IgD-negative memory B cell (primary cell): ENCODE data around the gene SLC4A2. TPM values are rescaled to one million over a fixed set of nuclear protein-coding genes. Genes with fewer than 3 reads are reported as not detected.

Source experiments
- H3K27ac Mint-ChIP-seq, 3 donors: one replicate each; pipeline ENCODE4 v1.8.0; 2020 to 2022; ENCODE audit warnings: mild to moderate bottlenecking in 3 of 3, mixed read lengths in 3 of 3, moderate library complexity in 1 of 3
- H3K27me3 Mint-ChIP-seq: one replicate; pipeline ENCODE4 v1.8.0; 2021; ENCODE audit warnings: mixed read lengths
- H3K36me3 Mint-ChIP-seq: one replicate; pipeline ENCODE4 v1.8.0; 2020; ENCODE audit warnings: mild to moderate bottlenecking, mixed read lengths
- H3K4me1 Mint-ChIP-seq, 3 donors: one replicate each; pipeline ENCODE4 v1.8.0; 2020 to 2022; ENCODE audit warnings: mixed read lengths in 3 of 3, mild to moderate bottlenecking in 1 of 3
- H3K4me3 Mint-ChIP-seq, 4 donors: one replicate each; pipeline ENCODE4 v1.8.0; 2020 to 2022; ENCODE audit warnings: mild to moderate bottlenecking in 4 of 4, mixed read lengths in 4 of 4, moderate library complexity in 3 of 4
- H3K9me3 Mint-ChIP-seq, 3 donors: one replicate each; pipeline ENCODE4 v1.8.0; 2020 to 2021; ENCODE audit warnings: mixed read lengths in 3 of 3, mild to moderate bottlenecking in 1 of 3
- polyA plus RNA-seq: library from polyadenylated mRNA; unstranded; fragments of 300-500 nt; fragmentation: Illumina TruSeq; gene quantifications from one replicate; pipeline ENCODE4 v1.2.3, GENCODE V29; 2021

SLC4A2 gene
- polyA plus RNA-seq, 1 donor from 2014 or later, result 17.8 TPM

- peaks cover 0 to 2% (median 0%) of the 10 kb centered on the region in 3 donors for H3K4me1 Mint-ChIP-seq
- no peak overlapping the region for H3K27ac Mint-ChIP-seq
- no peaks in the 10 kb centered on the region for H3K27me3 Mint-ChIP-seq
- H3K4me3 Mint-ChIP-seq, result no peak overlapping the region
- no peaks in the 10 kb centered on the region for H3K9me3 Mint-ChIP-seq
- H3K36me3 Mint-ChIP-seq, result peaks cover 3% of the 10 kb centered on the region
These were observed 11.9 kb downstream of the SLC4A2 start for GRCh38 chr7:151071032-151071866.

- Mint-ChIP-seq H3K9me3 (no peaks in the 10 kb centered on the region), H3K27me3 (no peaks in the 10 kb centered on the region), H3K36me3 (peaks cover 3% of the 10 kb centered on the region), H3K4me1 (peaks cover 6 to 10% (median 8%) of the 10 kb centered on the region in 3 donors), H3K27ac (no peak overlapping the region), H3K4me3 (peak overlapping the region in 1 of 4 donors; percentile 53)
These were observed 14.6 kb downstream of the SLC4A2 start for GRCh38 chr7:151073990-151074389.

- Mint-ChIP-seq H3K36me3 (peaks cover 3% of the 10 kb centered on the region), H3K27ac (peak overlapping the region in 1 of 3 donors; percentile 67), H3K9me3 (no peaks in the 10 kb centered on the region), H3K27me3 (no peaks in the 10 kb centered on the region), H3K4me1 (peaks cover 6 to 16% (median 13%) of the 10 kb centered on the region in 3 donors), H3K4me3 (peak overlapping the region in 2 of 4 donors; percentile 53 to 77)
These were observed 15.7 kb downstream of the SLC4A2 start for GRCh38 chr7:151074817-151075661.

GRCh38 chr7:151075662-151075971 is 16.2 kb downstream of the SLC4A2 start:
- Mint-ChIP-seq H3K9me3 (no peaks in the 10 kb centered on the region), H3K4me1 (peaks cover 6 to 16% (median 13%) of the 10 kb centered on the region in 3 donors), H3K4me3 (peak overlapping the region in 1 of 4 donors; percentile 77), H3K36me3 (peaks cover 3% of the 10 kb centered on the region), H3K27me3 (no peaks in the 10 kb centered on the region), H3K27ac (no peak overlapping the region)

- Mint-ChIP-seq H3K36me3 (peaks cover 3% of the 10 kb centered on the region), H3K4me1 (peaks cover 6 to 16% (median 13%) of the 10 kb centered on the region in 3 donors), H3K4me3 (no peak overlapping the region), H3K9me3 (no peaks in the 10 kb centered on the region), H3K27me3 (no peaks in the 10 kb centered on the region), H3K27ac (no peak overlapping the region)
These were observed 16.6 kb downstream of the SLC4A2 start for GRCh38 chr7:151075978-151076426.

GRCh38 chr7:151076863-151077704 is 17.7 kb downstream of the SLC4A2 start:
- Mint-ChIP-seq H3K4me3 (peak overlapping the region in 1 of 4 donors; percentile 92), H3K4me1 (peaks cover 6 to 18% (median 13%) of the 10 kb centered on the region in 3 donors)

GRCh38 chr7:151077705-151078232 is 18.4 kb downstream of the SLC4A2 start:
- H3K27me3 Mint-ChIP-seq, result no peaks in the 10 kb centered on the region
- peaks cover 6 to 19% (median 15%) of the 10 kb centered on the region in 3 donors for H3K4me1 Mint-ChIP-seq
- H3K27ac Mint-ChIP-seq, result peak overlapping the region in 2 of 3 donors; percentile 58 to 86
- no peaks in the 10 kb centered on the region for H3K9me3 Mint-ChIP-seq
- H3K4me3 Mint-ChIP-seq, result peak overlapping the region; percentile 55 to 92 (median 84)
- peaks cover 3% of the 10 kb centered on the region for H3K36me3 Mint-ChIP-seq

More at GRCh38 chr7:151076863-151077704, 17.7 kb downstream of the SLC4A2 start:
- Mint-ChIP-seq H3K27me3 (no peaks in the 10 kb centered on the region), H3K9me3 (no peaks in the 10 kb centered on the region), H3K36me3 (peaks cover 3% of the 10 kb centered on the region), H3K27ac (no peak overlapping the region)

GRCh38 chr7:151078233-151079040 is 19.0 kb downstream of the SLC4A2 start:
- Mint-ChIP-seq H3K27ac (peak overlapping the region; percentile 32 to 86 (median 58)), H3K4me3 (peak overlapping the region; percentile 55 to 92 (median 86))

GRCh38 chr7:151079199-151079910 is 20.0 kb downstream of the SLC4A2 start:
- H3K36me3 Mint-ChIP-seq, result peaks cover 2% of the 10 kb centered on the region
- peak overlapping the region; percentile 86 to 95 (median 92) for H3K4me3 Mint-ChIP-seq
- no peaks in the 10 kb centered on the region for H3K9me3 Mint-ChIP-seq
- H3K27ac Mint-ChIP-seq, result peak overlapping the region; percentile 67 to 86 (median 85)
- peaks cover 11 to 20% (median 20%) of the 10 kb centered on the region in 3 donors for H3K4me1 Mint-ChIP-seq
- no peaks in the 10 kb centered on the region for H3K27me3 Mint-ChIP-seq

More at GRCh38 chr7:151078233-151079040, 19.0 kb downstream of the SLC4A2 start:
- Mint-ChIP-seq H3K27me3 (no peaks in the 10 kb centered on the region), H3K4me1 (peaks cover 7 to 20% (median 17%) of the 10 kb centered on the region in 3 donors), H3K9me3 (no peaks in the 10 kb centered on the region), H3K36me3 (peaks cover 3% of the 10 kb centered on the region)

- peak overlapping the region; percentile 62 to 85 (median 84) for H3K27ac Mint-ChIP-seq
- peaks cover 15 to 24% (median 23%) of the 10 kb centered on the region in 3 donors for H3K4me1 Mint-ChIP-seq
- peaks cover 2% of the 10 kb centered on the region for H3K36me3 Mint-ChIP-seq
- peak overlapping the region; percentile 86 to 95 (median 92) for H3K4me3 Mint-ChIP-seq
- no peaks in the 10 kb centered on the region for H3K9me3 Mint-ChIP-seq
- H3K27me3 Mint-ChIP-seq, result no peaks in the 10 kb centered on the region
These were observed 20.7 kb downstream of the SLC4A2 start for GRCh38 chr7:151080067-151080521.

- peak within 1 kb of the TSS; percentile 62 to 85 (median 84) for H3K27ac Mint-ChIP-seq
- H3K4me1 Mint-ChIP-seq, result peaks cover 17 to 28% (median 26%) of the 10 kb centered on the region in 3 donors
- H3K9me3 Mint-ChIP-seq, result no peaks in the 10 kb centered on the region
These were observed 21.3 kb downstream of the SLC4A2 start, which contains the start of gene FASTK for GRCh38 chr7:151080522-151081169. Gene FASTK, minus strand, starts transcription at chr7:151080809. Its CDS starts 43 bp downstream, at chr7:151080766.

More at GRCh38 chr7:151080522-151081169, 21.3 kb downstream of the SLC4A2 start, which contains the start of gene FASTK:
- Mint-ChIP-seq H3K27me3 (no peaks in the 10 kb centered on the region), H3K36me3 (no peaks in the 10 kb centered on the region), H3K4me3 (peak within 1 kb of the TSS; percentile 86 to 96 (median 94))
